H1 (cell line): ENCODE results near the gene HES4. TPM values are rescaled to one million over a fixed set of nuclear protein-coding genes. Genes with fewer than 3 reads are reported as not detected.

ENCODE experiments used
- CTCF ChIA-PET: fragments of 300-600 bp; sonication (Branson Sonifier 250); formaldehyde crosslinking; loops from one replicate; lab custom pipeline; 2021; ENCODE audit not compliant: partially characterized antibody; lab: Charles Lee
- POLR2A ChIA-PET: fragments of 300-600 bp; sonication (Branson Sonifier 250); formaldehyde crosslinking; loops from one replicate; lab custom pipeline; 2021; ENCODE audit warnings: inconsistent platforms; ENCODE audit not compliant: partially characterized antibody; lab: Charles Lee
- DNase-seq, 2 experiments: peaks; one replicate each; pipeline versions ENCODE4 v3.0.0 to v3.0.0-alpha.2; 2010 to 2022; ENCODE audit warnings: low spot score in 2 of 2, low read depth in 1 of 2, mixed read lengths in 1 of 2
- FAIRE-seq: peaks from 2 replicates; lab custom pipeline; 2011; peaks lifted over from hg19 to GRCh38; lab: Jason Lieb, UNC
- H2AFZ ChIP-seq: 2 replicates; pipeline ENCODE4 v1.8.1; 2012; ENCODE audit warnings: low read length, inconsistent platforms
- H2AK5ac ChIP-seq: 2 replicates; pipeline ENCODE4 v1.6.1; 2013; ENCODE audit warnings: low read depth, low read length
- H2BK120ac ChIP-seq: replicated peaks from 2 replicates; pipeline ENCODE3; 2013; ENCODE audit warnings: low read depth, low read length, inconsistent platforms
- H2BK12ac ChIP-seq: 2 replicates; pipeline ENCODE4 v1.6.1; 2013; ENCODE audit warnings: low read depth, low read length
- H2BK15ac ChIP-seq: 2 replicates; pipeline ENCODE4 v1.6.1; 2013; ENCODE audit warnings: low read length
- H2BK20ac ChIP-seq: 2 replicates; pipeline ENCODE4 v1.6.1; 2013; ENCODE audit warnings: low read length
- H2BK5ac ChIP-seq: 2 replicates; pipeline ENCODE4 v1.6.1; 2013; ENCODE audit warnings: low read depth, low read length
- H3K14ac ChIP-seq: 2 replicates; pipeline ENCODE4 v1.6.1; 2013; ENCODE audit warnings: inconsistent platforms; ENCODE audit not compliant: insufficient read length
- H3K18ac ChIP-seq: 2 replicates; pipeline ENCODE4 v1.6.1; 2013; ENCODE audit warnings: low read length; ENCODE audit errors: extremely low read depth
- H3K23ac ChIP-seq: 2 replicates; pipeline ENCODE4 v1.6.1; 2013; ENCODE audit warnings: inconsistent platforms; ENCODE audit not compliant: insufficient read length
- H3K23me2 ChIP-seq: 2 replicates; pipeline ENCODE4 v1.6.1; 2013; ENCODE audit warnings: low read depth, low read length
- H3K27ac ChIP-seq: 2 replicates; pipeline ENCODE4 v1.6.1; 2011; ENCODE audit warnings: low read depth, low read length, inconsistent platforms
- H3K27me3 ChIP-seq, 4 experiments: replicated peaks in 1 of 4; 1 replicate in 1 of 4; 2 replicates in 3 of 4; pipeline versions ENCODE4 v1.6.1 to v1.8.1; 2011 to 2013; ENCODE audit warnings: low read length in 3 of 4, mild to moderate bottlenecking in 3 of 4, inconsistent platforms in 2 of 4, mixed read lengths in 2 of 4, moderate library complexity in 1 of 4; ENCODE audit not compliant: control insufficient read depth in 3 of 4, insufficient read depth in 3 of 4; ENCODE audit errors: extremely low read depth in 1 of 4
- H3K36me3 ChIP-seq, 4 experiments: 2 replicates each; pipeline versions ENCODE4 v1.6.1 to v1.8.1; 2011 to 2013; ENCODE audit warnings: mild to moderate bottlenecking in 4 of 4, low read length in 3 of 4, moderate library complexity in 2 of 4, control low read depth in 1 of 4, inconsistent platforms in 1 of 4; ENCODE audit not compliant: insufficient read depth in 4 of 4, control insufficient read depth in 2 of 4
- H3K4ac ChIP-seq: replicated peaks from 2 replicates; pipeline ENCODE3; 2013; ENCODE audit warnings: low read length, low read depth, mixed read lengths, inconsistent platforms; ENCODE audit not compliant: insufficient read length
- H3K4me1 ChIP-seq, 4 experiments: replicated peaks in 1 of 4; 1 replicate in 1 of 4; 2 replicates in 3 of 4; pipeline versions ENCODE4 v1.6.1 to v1.8.1; 2011 to 2013; ENCODE audit warnings: low read length in 3 of 4, inconsistent platforms in 2 of 4, mixed read lengths in 1 of 4; ENCODE audit not compliant: insufficient read depth in 4 of 4, control insufficient read depth in 3 of 4
- H3K4me2 ChIP-seq, 2 experiments: 2 replicates each; pipeline versions ENCODE4 v1.6.1 to v1.8.1; 2011 to 2013; ENCODE audit warnings: low read depth in 2 of 2, low read length in 2 of 2, control low read depth in 1 of 2, inconsistent platforms in 1 of 2, mild to moderate bottlenecking in 1 of 2; ENCODE audit not compliant: insufficient read depth in 1 of 2
- H3K4me3 ChIP-seq, 4 experiments: fragments of 200-600, 300-600 bp in 1 of 4; sonication (generic), shearing (Covaris generic), sonication (Bioruptor Twin) in 1 of 4; 2 replicates each; pipeline versions ENCODE4 v1.5.1 to v1.8.1; 2011 to 2016; ENCODE audit warnings: low read length in 4 of 4, low read depth in 3 of 4, control low read depth in 2 of 4, inconsistent platforms in 2 of 4, mild to moderate bottlenecking in 2 of 4, mixed read lengths in 1 of 4, moderate library complexity in 1 of 4; ENCODE audit not compliant: insufficient read depth in 2 of 4; ENCODE audit errors: extremely low read depth in 1 of 4
- H3K56ac ChIP-seq: replicated peaks from 2 replicates; pipeline ENCODE3; 2013; ENCODE audit warnings: low read depth, mild to moderate bottlenecking, mixed read lengths, low read length, inconsistent platforms; ENCODE audit not compliant: insufficient read length
- H3K79me1 ChIP-seq: 2 replicates; pipeline ENCODE4 v1.6.1; 2013; ENCODE audit warnings: low read depth, low read length, control low read depth
- H3K79me2 ChIP-seq, 2 experiments: 2 replicates each; pipeline versions ENCODE4 v1.6.1 to v1.8.1; 2012 to 2013; ENCODE audit warnings: low read length in 2 of 2, mild to moderate bottlenecking in 2 of 2, inconsistent platforms in 1 of 2; ENCODE audit not compliant: insufficient read depth in 2 of 2, control insufficient read depth in 1 of 2
- H3K9ac ChIP-seq, 4 experiments: replicated peaks in 1 of 4; 1 replicate in 1 of 4; 2 replicates in 3 of 4; pipeline versions ENCODE4 v1.6.1 to v1.8.1; 2011 to 2013; ENCODE audit warnings: low read depth in 3 of 4, low read length in 3 of 4, control low read depth in 2 of 4, mild to moderate bottlenecking in 2 of 4, moderate library complexity in 2 of 4, inconsistent platforms in 1 of 4; ENCODE audit errors: extremely low read depth in 1 of 4
- H3K9me3 ChIP-seq, 2 experiments: 2 replicates each; pipeline versions ENCODE4 v1.6.1 to v1.8.1; 2012 to 2013; ENCODE audit warnings: mild to moderate bottlenecking in 2 of 2, moderate library complexity in 2 of 2, control low read depth in 1 of 2, inconsistent platforms in 1 of 2, low read depth in 1 of 2, low read length in 1 of 2, mixed read lengths in 1 of 2; ENCODE audit not compliant: insufficient read depth in 2 of 2
- H4K20me1 ChIP-seq, 2 experiments: replicated peaks in 1 of 2; 2 replicates each; pipeline versions ENCODE3 to v1.8.1; 2011 to 2013; ENCODE audit warnings: inconsistent platforms in 2 of 2, low read length in 2 of 2, mild to moderate bottlenecking in 1 of 2; ENCODE audit not compliant: insufficient read depth in 2 of 2, control insufficient read depth in 1 of 2
- H4K5ac ChIP-seq: 2 replicates; pipeline ENCODE4 v1.6.1; 2013; ENCODE audit warnings: low read length, low read depth, mixed read lengths, inconsistent platforms; ENCODE audit not compliant: insufficient read length
- H4K8ac ChIP-seq: 2 replicates; pipeline ENCODE4 v1.8.0; 2013; ENCODE audit warnings: mild to moderate bottlenecking, moderate library complexity, low read length, inconsistent platforms; ENCODE audit not compliant: insufficient read depth; ENCODE audit errors: extremely low read depth
- H4K91ac ChIP-seq: replicated peaks from 2 replicates; pipeline ENCODE3; 2013; ENCODE audit warnings: low read length, mixed read lengths, inconsistent platforms; ENCODE audit not compliant: insufficient read length
- BACH1 ChIP-seq: IDR thresholded peaks from 2 replicates; pipeline ENCODE4 v1.6.1; 2012; ENCODE audit warnings: low read length, improper control_type of control experiment
- CREB1 ChIP-seq: IDR thresholded peaks from 2 replicates; pipeline ENCODE4 v1.6.1; 2012; ENCODE audit warnings: inconsistent platforms
- CTBP2 ChIP-seq: IDR thresholded peaks from 2 replicates; pipeline ENCODE4 v1.7.0; 2011; ENCODE audit warnings: borderline replicate concordance, mild to moderate bottlenecking, moderate library complexity, mixed read lengths, low read length; ENCODE audit not compliant: insufficient read depth, insufficient read length
- GABPA ChIP-seq: IDR thresholded peaks from 2 replicates; pipeline ENCODE4 v1.6.1; 2011; ENCODE audit warnings: mild to moderate bottlenecking, low read length, moderate library complexity, borderline replicate concordance; ENCODE audit not compliant: insufficient read depth
- RAD21 ChIP-seq, 2 experiments: IDR thresholded peaks in 1 of 2; conservative IDR thresholded peaks in 1 of 2; 2 replicates each; pipeline ENCODE4 v1.6.1; 2011; ENCODE audit warnings: low read depth in 2 of 2, low read length in 2 of 2, improper control_type of control experiment in 1 of 2, inconsistent platforms in 1 of 2, mild to moderate bottlenecking in 1 of 2, moderate library complexity in 1 of 2
- SIX5 ChIP-seq: IDR thresholded peaks from 2 replicates; pipeline ENCODE4 v1.6.1; 2011; ENCODE audit warnings: mild to moderate bottlenecking, low read depth, low read length
- SUZ12 ChIP-seq: fragments of 200-600 bp; sonication (generic); IDR thresholded peaks from 2 replicates; pipeline ENCODE4 v1.6.1; 2012; ENCODE audit warnings: mild to moderate bottlenecking, inconsistent platforms, low read length, moderate library complexity, mixed read lengths
- TBP ChIP-seq: IDR thresholded peaks from 2 replicates; pipeline ENCODE4 v1.6.1; 2011; ENCODE audit warnings: low read depth, low read length, improper control_type of control experiment
- WGBS, 2 experiments: shearing (Covaris generic) in 1 of 2; methylation state at CpG; one replicate each; pipeline versions ENCODE4 v1.1.6 to v1.1.7; 2013 to 2015; ENCODE audit warnings: low lambda C conversion rate in 2 of 2, mixed read lengths in 2 of 2, inconsistent platforms in 1 of 2, low coverage in 1 of 2, missing lambda C conversion rate in 1 of 2; ENCODE audit not compliant: insufficient replicate concordance in 2 of 2, insufficient coverage in 1 of 2, insufficient read length in 1 of 2; ENCODE audit errors: extremely low coverage in 1 of 2, missing lambda C conversion rate in 1 of 2; 5-methylcytosine and 5-hydroxymethylcytosine counted together
- polyA plus RNA-seq, 7 experiments: library from polyadenylated mRNA; depleted of rRNA in 3 of 7; stranded (reverse) in 5 of 7; unstranded in 2 of 7; fragments of >200 nt in 5 of 7; fragments of 200-250 nt in 2 of 7; gene quantifications; 1 replicate in 5 of 7; 2 replicates in 1 of 7; 4 replicates in 1 of 7; pipeline versions ENCODE4 v1.2.1 to v1.2.3, GENCODE V29; 2011 to 2013; ENCODE audit warnings: missing spikeins in 2 of 7, mixed read lengths in 2 of 7
- total RNA-seq: library from RNA; stranded (reverse); fragmentation: NEBNext Ultra II Directional; extraction: Animal tissue kit (Norgen Biotek cat#: 25700); gene quantifications from 2 replicates; pipeline ENCODE4 v1.2.1, GENCODE V29; 2021

HES4 gene
- total and polyA plus RNA-seq, 2 of the 8 experiments (the other 6 are each of a cell fraction or from before 2014, with no cell fraction given): 2.8 to 3.5 TPM

- Histone ChIP-seq H3K14ac (no peak overlapping the region), H3K56ac (no peak overlapping the region), H3K9ac (no peak overlapping the region), H3K27ac (no peak overlapping the region), H3K4me3 (peak overlapping the region; percentile 11 to 63 (median 30); a peak in 7 of 8 replicates), H2BK120ac (no peak overlapping the region), H3K23me2 (peaks cover 8% of the 10 kb centered on the region; the same call in 1 of the 2 replicates), H2AFZ (no peak overlapping the region), H2BK5ac (no peak overlapping the region), H4K5ac (no peak overlapping the region), H3K4me1 (peaks cover 0 to 10% (median 2%) of the 10 kb centered on the region in 4 experiments; a peak in 4 of 7 replicates), H3K23ac (no peak overlapping the region), H2BK20ac (no peak overlapping the region), H3K79me2 (no peaks in the 10 kb centered on the region), H3K4ac (no peak overlapping the region), H4K20me1 (peaks cover 48 to 67% of the 10 kb centered on the region in 2 experiments), H2BK12ac (no peak overlapping the region), H3K27me3 (peaks cover 0 to 29% (median 21%) of the 10 kb centered on the region in 4 experiments; a peak in 5 of 7 replicates), H4K91ac (no peak overlapping the region), H2BK15ac (no peak overlapping the region), H2AK5ac (no peak overlapping the region), H3K79me1 (peaks cover 7% of the 10 kb centered on the region; the same call in 1 of the 2 replicates), H3K9me3 (no peaks in the 10 kb centered on the region), H3K4me2 (peak overlapping the region; percentile 69 to 99), H4K8ac (peak overlapping the region; percentile 25), H3K36me3 (peaks cover 0 to 32% (median 9%) of the 10 kb centered on the region in 4 experiments; a peak in 6 of 8 replicates), H3K18ac (peak overlapping the region; percentile 32; the same call in 1 of the 2 replicates)
- ChIA-PET CTCF (interaction anchor here (0.8 to 5.8 kb wide), 6 partner anchors 19 to 84 kb away, joined by 3 to 70 read pairs (median 12); no protein-coding TSS in a partner anchor), POLR2A (interaction anchor here (0.6 to 10.9 kb wide), 18 partner anchors 8 to 97 kb away, joined by 3 to 245 read pairs (median 4); partner anchors contain the start of genes AGRN, ISG15, NOC2L and PLEKHN1)
- WGBS, 2 experiments: 12% methylated on average over 66 of the region's 99 CpGs; no CpG with 5 or more reads in 1 of the 2 experiments
- FAIRE-seq (no peak), DNase-seq (peak in 1 of 2 experiments; percentile 76)
- no peak for TF ChIP-seq CTBP2
- peak; percentile 57; the same call in 1 of the 2 replicates for TF ChIP-seq GABPA
- peak; percentile 42; the same call in 1 of the 2 replicates for TF ChIP-seq SUZ12
- TF ChIP-seq SIX5: no peak
- TF ChIP-seq BACH1: peak; percentile 80
- TF ChIP-seq RAD21 (IDR thresholded peaks at IDR 0.05 in 1 of 2, conservative IDR thresholded peaks at IDR 0.05 in 1 of 2; ENCODE audit: low read depth in 2 of 2, low read length in 2 of 2): peak in 1 of 2 experiments; percentile 27; a peak in 1 of 4 replicates
- TF ChIP-seq TBP: 0 out of 2 replicates have a peak, but pooled peaks have one; percentile 19
- TF ChIP-seq CREB1: peak; percentile 22; the same call in 1 of the 2 replicates
Observed at GRCh38 chr1:1040004-1040991, 40.4 kb upstream of the HES4 start.
